BJ (cell line): ENCODE measurements around the gene NEURL3. TPM values are rescaled to one million over a fixed set of nuclear protein-coding genes. Genes with fewer than 3 reads are reported as not detected.

Source experiments
- CTCF ChIA-PET: fragments of 350-600 bp; formaldehyde crosslinking; extraction: SDS; loops from one replicate; lab custom pipeline; 2021; ENCODE audit warnings: antibody characterized with exemption, inconsistent platforms; lab: Yijun Ruan, JAX
- POLR2A ChIA-PET: fragments of 300-600 bp; sonication (Branson Sonifier 250); formaldehyde crosslinking; extraction: SDS; loops from one replicate; lab custom pipeline; 2021; ENCODE audit warnings: antibody characterized with exemption; lab: Charles Lee
- DNase-seq: peaks from one replicate; pipeline ENCODE4 v3.0.0-alpha.2; 2011; ENCODE audit warnings: low read depth
- H3K27me3 ChIP-seq: 2 replicates; pipeline ENCODE4 v1.6.0; 2011; ENCODE audit warnings: low read length; ENCODE audit not compliant: control insufficient read depth, insufficient read depth
- H3K36me3 ChIP-seq: 2 replicates; pipeline ENCODE4 v1.5.1; 2011; ENCODE audit warnings: low read length; ENCODE audit not compliant: control insufficient read depth, insufficient read depth
- H3K4me3 ChIP-seq: 2 replicates; pipeline ENCODE4 v1.5.1; 2011; ENCODE audit warnings: low read depth, mild to moderate bottlenecking, control low read depth, low read length
- CTCF ChIP-seq: IDR thresholded peaks from 2 replicates; pipeline ENCODE4 v1.5.1; 2011; ENCODE audit warnings: low read depth, mild to moderate bottlenecking, control low read depth, inconsistent platforms, low read length, moderate library complexity; ENCODE audit not compliant: insufficient read depth
- polyA plus RNA-seq: library from polyadenylated mRNA; depleted of rRNA; stranded (reverse); fragments of >200 nt; gene quantifications from 2 replicates; pipeline ENCODE4 v1.2.3, GENCODE V29; 2011

NEURL3 gene
- polyA plus RNA-seq, 1 experiment = not detected

GRCh38 chr2:96494188-96494587 lies 11.0 kb downstream of the NEURL3 start:
- no peak for DNase-seq
- ChIA-PET CTCF (interaction anchor here (0.6 to 1.6 kb wide), 2 partner anchors 87 to 1156 kb away, joined by 3 to 4 read pairs; no protein-coding TSS in a partner anchor), POLR2A (no interaction called here)
- TF ChIP-seq CTCF = no peak
- no peak overlapping the region for H3K4me3 ChIP-seq
- H3K27me3 ChIP-seq = peaks cover 20% of the 10 kb centered on the region
- no peaks in the 10 kb centered on the region for H3K36me3 ChIP-seq

GRCh38 chr2:96493072-96493471 lies 12.1 kb downstream of the NEURL3 start:
- ChIA-PET POLR2A (no interaction called here), CTCF (interaction anchor here (1.1 to 1.6 kb wide), 4 partner anchors 11 to 86 kb away, joined by 3 to 8 read pairs (median 4); partner anchors contain the start of gene NEURL3)
- Histone ChIP-seq H3K27me3 (peaks cover 16% of the 10 kb centered on the region), H3K4me3 (no peak overlapping the region), H3K36me3 (no peaks in the 10 kb centered on the region)
- no peak for DNase-seq
- TF ChIP-seq CTCF = no peak

GRCh38 chr2:96491860-96492497 lies 13.2 kb downstream of the NEURL3 start:
- ChIA-PET POLR2A (no interaction called here), CTCF (interaction anchor here (1.3 to 1.6 kb wide), 2 partner anchors 14 to 17 kb away, joined by 3 to 8 read pairs; partner anchors contain the start of gene NEURL3)
- no peak overlapping the region for H3K4me3 ChIP-seq
- peaks cover 15% of the 10 kb centered on the region for H3K27me3 ChIP-seq
- DNase-seq = no peak
- TF ChIP-seq CTCF = no peak
- H3K36me3 ChIP-seq = no peaks in the 10 kb centered on the region

- H3K36me3 ChIP-seq = no peaks in the 10 kb centered on the region
- CTCF ChIA-PET = no interaction called here
- H3K4me3 ChIP-seq = no peak overlapping the region
- H3K27me3 ChIP-seq = peaks cover 5% of the 10 kb centered on the region
- TF ChIP-seq CTCF = no peak
- no peak for DNase-seq
- POLR2A ChIA-PET = no interaction called here
Observed at GRCh38 chr2:96489663-96490062, 15.5 kb downstream of the NEURL3 start.

- Histone ChIP-seq H3K27me3 (peaks cover 5% of the 10 kb centered on the region), H3K36me3 (no peaks in the 10 kb centered on the region), H3K4me3 (no peak overlapping the region)
- POLR2A ChIA-PET = no interaction called here
- no peak for TF ChIP-seq CTCF
- CTCF ChIA-PET = no interaction called here
- DNase-seq = no peak
Observed at GRCh38 chr2:96489261-96489660, 15.9 kb downstream of the NEURL3 start.
